HepG2 (cell line): ENCODE measurements around the gene TBC1D5. TPM values are rescaled to one million over a fixed set of nuclear protein-coding genes. Genes with fewer than 3 reads are reported as not detected.

Experiments
- FOXO1 ChIP-seq: sonication (generic); formaldehyde crosslinking; IDR thresholded peaks from 2 replicates; pipeline ENCODE4 v1.4.0; 2020; ENCODE audit warnings: missing genetic modification reagents
- JARID2 ChIP-seq: sonication (generic); formaldehyde crosslinking; IDR thresholded peaks from 2 replicates; pipeline ENCODE4 v1.8.1; 2023; ENCODE audit warnings: missing genetic modification reagents, inconsistent platforms; ENCODE audit not compliant: insufficient replicate concordance
- NBN ChIP-seq: fragments of 450-650 bp; conservative IDR thresholded peaks from 2 replicates; pipeline ENCODE4 v1.6.1; 2017
- THAP11 ChIP-seq: IDR thresholded peaks from 2 replicates; pipeline ENCODE4 v1.6.1; 2016; ENCODE audit warnings: missing biosample characterization, missing genetic modification reagents
- U2AF2 ChIP-seq: fragments of 200-400 bp; formaldehyde crosslinking; IDR thresholded peaks from 2 replicates; pipeline ENCODE4 v1.6.1; 2017; ENCODE audit warnings: low read depth, mild to moderate bottlenecking, low read length
- ZNF30 ChIP-seq: sonication (generic); formaldehyde crosslinking; IDR thresholded peaks from 2 replicates; pipeline ENCODE4 v1.5.0; 2020; ENCODE audit warnings: mild to moderate bottlenecking, missing genetic modification reagents
- polyA plus RNA-seq, 8 experiments: library from polyadenylated mRNA; depleted of rRNA in 3 of 8; stranded (reverse) in 7 of 8; unstranded in 1 of 8; fragments of >200 nt; fragmentation: Illumina TruSeq in 4 of 8; extraction: Trizol in 4 of 8; gene quantifications; 2 replicates each; pipeline versions ENCODE4 v1.2.1 to v1.2.3, GENCODE V29; 2011 to 2016; ENCODE audit warnings: low read depth in 4 of 8, missing spikeins in 1 of 8, mixed read lengths in 1 of 8; ENCODE audit not compliant: insufficient read depth in 1 of 8
- total RNA-seq, 5 experiments: library from RNA; depleted of rRNA; stranded (reverse); fragments of >200 nt; fragmentation: Illumina TruSeq; extraction: Trizol; gene quantifications; 2 replicates each; pipeline ENCODE4 v1.2.3, GENCODE V29; 2016; ENCODE audit warnings: low read depth in 1 of 5
- TF ChIP-seq, protein P1 (sequence below): sonication (generic); formaldehyde crosslinking; IDR thresholded peaks from 2 replicates; pipeline ENCODE4 v1.5.0; 2020; ENCODE audit warnings: mild to moderate bottlenecking, missing genetic modification reagents, borderline replicate concordance
- TF ChIP-seq, protein P2 (sequence below): sonication (generic); formaldehyde crosslinking; conservative IDR thresholded peaks from 2 replicates; pipeline ENCODE4 v1.4.0; 2020; ENCODE audit warnings: missing genetic modification reagents
- TF ChIP-seq, protein P3 (sequence below): sonication (generic); formaldehyde crosslinking; IDR thresholded peaks from 2 replicates; pipeline ENCODE4 v1.5.0; 2020; ENCODE audit warnings: missing genetic modification reagents

TBC1D5 gene
- total and polyA plus RNA-seq, 2 of the 13 experiments (the other 11 are each of a cell fraction or from before 2014, with no cell fraction given) = 19.2 to 33.3 TPM

DNA sequence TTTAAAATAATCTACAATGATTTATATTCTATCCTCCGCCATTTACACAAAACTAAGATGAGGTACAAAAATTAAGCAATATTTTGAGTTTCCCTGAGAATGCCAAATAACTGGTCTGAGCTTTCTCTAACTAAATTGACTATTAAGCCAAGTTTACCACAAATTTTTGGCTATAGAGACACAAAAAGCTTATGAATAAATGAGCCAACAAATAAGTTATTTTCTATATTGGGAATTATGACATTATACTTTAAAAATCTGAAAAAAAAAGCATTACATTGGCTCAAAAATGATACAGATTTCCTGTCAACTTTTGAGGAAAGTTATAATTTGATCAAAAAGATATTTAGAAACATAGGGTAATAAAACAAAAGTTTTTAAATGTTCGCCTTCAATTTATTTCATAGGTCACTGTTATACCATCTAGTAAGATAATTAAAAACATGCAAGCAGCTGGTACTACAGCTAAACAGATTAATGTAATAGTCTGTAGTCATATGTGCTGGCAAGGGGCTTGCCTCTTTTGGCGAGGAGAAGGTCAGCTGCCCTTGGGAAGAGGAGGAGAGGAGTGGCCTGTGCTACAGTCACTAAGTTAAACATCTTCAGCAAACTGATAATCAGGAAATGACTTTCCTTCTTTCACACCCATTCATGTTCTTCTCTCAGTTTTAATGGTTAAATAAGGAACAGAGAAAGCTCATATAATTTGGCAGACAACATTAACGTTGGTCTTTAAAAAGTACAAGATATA lies 318.5 kb downstream of the TBC1D5 start (continued):
- TF ChIP-seq, protein P1, sequence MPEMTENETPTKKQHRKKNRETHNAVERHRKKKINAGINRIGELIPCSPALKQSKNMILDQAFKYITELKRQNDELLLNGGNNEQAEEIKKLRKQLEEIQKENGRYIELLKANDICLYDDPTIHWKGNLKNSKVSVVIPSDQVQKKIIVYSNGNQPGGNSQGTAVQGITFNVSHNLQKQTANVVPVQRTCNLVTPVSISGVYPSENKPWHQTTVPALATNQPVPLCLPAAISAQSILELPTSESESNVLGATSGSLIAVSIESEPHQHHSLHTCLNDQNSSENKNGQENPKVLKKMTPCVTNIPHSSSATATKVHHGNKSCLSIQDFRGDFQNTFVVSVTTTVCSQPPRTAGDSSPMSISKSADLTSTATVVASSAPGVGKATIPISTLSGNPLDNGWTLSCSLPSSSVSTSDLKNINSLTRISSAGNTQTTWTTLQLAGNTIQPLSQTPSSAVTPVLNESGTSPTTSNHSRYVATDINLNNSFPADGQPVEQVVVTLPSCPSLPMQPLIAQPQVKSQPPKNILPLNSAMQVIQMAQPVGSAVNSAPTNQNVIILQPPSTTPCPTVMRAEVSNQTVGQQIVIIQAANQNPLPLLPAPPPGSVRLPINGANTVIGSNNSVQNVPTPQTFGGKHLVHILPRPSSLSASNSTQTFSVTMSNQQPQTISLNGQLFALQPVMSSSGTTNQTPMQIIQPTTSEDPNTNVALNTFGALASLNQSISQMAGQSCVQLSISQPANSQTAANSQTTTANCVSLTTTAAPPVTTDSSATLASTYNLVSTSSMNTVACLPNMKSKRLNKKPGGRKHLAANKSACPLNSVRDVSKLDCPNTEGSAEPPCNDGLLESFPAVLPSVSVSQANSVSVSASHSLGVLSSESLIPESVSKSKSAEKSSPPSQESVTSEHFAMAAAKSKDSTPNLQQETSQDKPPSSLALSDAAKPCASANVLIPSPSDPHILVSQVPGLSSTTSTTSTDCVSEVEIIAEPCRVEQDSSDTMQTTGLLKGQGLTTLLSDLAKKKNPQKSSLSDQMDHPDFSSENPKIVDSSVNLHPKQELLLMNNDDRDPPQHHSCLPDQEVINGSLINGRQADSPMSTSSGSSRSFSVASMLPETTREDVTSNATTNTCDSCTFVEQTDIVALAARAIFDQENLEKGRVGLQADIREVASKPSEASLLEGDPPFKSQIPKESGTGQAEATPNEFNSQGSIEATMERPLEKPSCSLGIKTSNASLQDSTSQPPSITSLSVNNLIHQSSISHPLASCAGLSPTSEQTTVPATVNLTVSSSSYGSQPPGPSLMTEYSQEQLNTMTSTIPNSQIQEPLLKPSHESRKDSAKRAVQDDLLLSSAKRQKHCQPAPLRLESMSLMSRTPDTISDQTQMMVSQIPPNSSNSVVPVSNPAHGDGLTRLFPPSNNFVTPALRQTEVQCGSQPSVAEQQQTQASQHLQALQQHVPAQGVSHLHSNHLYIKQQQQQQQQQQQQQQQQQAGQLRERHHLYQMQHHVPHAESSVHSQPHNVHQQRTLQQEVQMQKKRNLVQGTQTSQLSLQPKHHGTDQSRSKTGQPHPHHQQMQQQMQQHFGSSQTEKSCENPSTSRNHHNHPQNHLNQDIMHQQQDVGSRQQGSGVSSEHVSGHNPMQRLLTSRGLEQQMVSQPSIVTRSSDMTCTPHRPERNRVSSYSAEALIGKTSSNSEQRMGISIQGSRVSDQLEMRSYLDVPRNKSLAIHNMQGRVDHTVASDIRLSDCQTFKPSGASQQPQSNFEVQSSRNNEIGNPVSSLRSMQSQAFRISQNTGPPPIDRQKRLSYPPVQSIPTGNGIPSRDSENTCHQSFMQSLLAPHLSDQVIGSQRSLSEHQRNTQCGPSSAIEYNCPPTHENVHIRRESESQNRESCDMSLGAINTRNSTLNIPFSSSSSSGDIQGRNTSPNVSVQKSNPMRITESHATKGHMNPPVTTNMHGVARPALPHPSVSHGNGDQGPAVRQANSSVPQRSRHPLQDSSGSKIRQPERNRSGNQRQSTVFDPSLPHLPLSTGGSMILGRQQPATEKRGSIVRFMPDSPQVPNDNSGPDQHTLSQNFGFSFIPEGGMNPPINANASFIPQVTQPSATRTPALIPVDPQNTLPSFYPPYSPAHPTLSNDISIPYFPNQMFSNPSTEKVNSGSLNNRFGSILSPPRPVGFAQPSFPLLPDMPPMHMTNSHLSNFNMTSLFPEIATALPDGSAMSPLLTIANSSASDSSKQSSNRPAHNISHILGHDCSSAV (CRISPR knock-in tag) = no peak
- no peak for TF ChIP-seq ZNF30
- no peak for TF ChIP-seq JARID2 (CRISPR knock-in tag)
- TF ChIP-seq NBN = no peak
- TF ChIP-seq, protein P2, sequence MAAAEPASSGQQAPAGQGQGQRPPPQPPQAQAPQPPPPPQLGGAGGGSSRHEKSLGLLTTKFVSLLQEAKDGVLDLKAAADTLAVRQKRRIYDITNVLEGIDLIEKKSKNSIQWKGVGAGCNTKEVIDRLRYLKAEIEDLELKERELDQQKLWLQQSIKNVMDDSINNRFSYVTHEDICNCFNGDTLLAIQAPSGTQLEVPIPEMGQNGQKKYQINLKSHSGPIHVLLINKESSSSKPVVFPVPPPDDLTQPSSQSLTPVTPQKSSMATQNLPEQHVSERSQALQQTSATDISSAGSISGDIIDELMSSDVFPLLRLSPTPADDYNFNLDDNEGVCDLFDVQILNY (CRISPR knock-in tag) = no peak
- TF ChIP-seq, protein P3, sequence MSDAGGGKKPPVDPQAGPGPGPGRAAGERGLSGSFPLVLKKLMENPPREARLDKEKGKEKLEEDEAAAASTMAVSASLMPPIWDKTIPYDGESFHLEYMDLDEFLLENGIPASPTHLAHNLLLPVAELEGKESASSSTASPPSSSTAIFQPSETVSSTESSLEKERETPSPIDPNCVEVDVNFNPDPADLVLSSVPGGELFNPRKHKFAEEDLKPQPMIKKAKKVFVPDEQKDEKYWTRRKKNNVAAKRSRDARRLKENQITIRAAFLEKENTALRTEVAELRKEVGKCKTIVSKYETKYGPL = no peak
- TF ChIP-seq THAP11 = no peak
- no peak for TF ChIP-seq U2AF2
- TF ChIP-seq FOXO1 (CRISPR knock-in tag) = no peak
